Testis (tissue), 3 donors: Measurements from ENCODE around the gene FDXR. TPM values are rescaled to one million over a fixed set of nuclear protein-coding genes. Genes with fewer than 3 reads are reported as not detected.

Source experiments
- DNase-seq: peaks from one replicate; pipeline ENCODE4 v3.0.0-alpha.2; 2019
- H3K27ac ChIP-seq, 2 donors: fragments of 200-600 bp; sonication (generic); one replicate each; pipeline ENCODE4 v1.5.1; 2019
- H3K27me3 ChIP-seq: fragments of 200-600 bp; sonication (generic); one replicate; pipeline ENCODE4 v1.5.1; 2019
- H3K36me3 ChIP-seq: fragments of 200-600 bp; sonication (generic); one replicate; pipeline ENCODE4 v1.5.1; 2017; ENCODE audit warnings: low read depth; ENCODE audit errors: missing control alignments
- H3K4me1 ChIP-seq: fragments of 200-600 bp; sonication (generic); one replicate; pipeline ENCODE4 v1.5.1; 2019
- H3K4me3 ChIP-seq, 2 donors: fragments of 200-600 bp; sonication (generic); one replicate each; pipeline ENCODE4 v1.5.1; 2017 to 2019
- H3K9me3 ChIP-seq: fragments of 200-600 bp; sonication (generic); one replicate; pipeline ENCODE4 v1.5.1; 2017
- POLR2A ChIP-seq: fragments of 450-650 bp; IDR thresholded peaks from one replicate; pipeline ENCODE4 v1.6.1; 2017; ENCODE audit warnings: antibody characterized with exemption, mild to moderate bottlenecking, moderate library complexity
- WGBS, 2 donors: methylation state at CpG; one replicate each; pipeline ENCODE4 v1.1.5; 2018; 5-methylcytosine and 5-hydroxymethylcytosine counted together
- intact Hi-C: fragments of 100-400 bp; cut with DNase I; formaldehyde crosslinking; loops from one replicate; pipeline ENCODE4 v1.15.1; 2023; ENCODE audit warnings: low total_unique reads
- polyA plus RNA-seq: library from polyadenylated mRNA; stranded (reverse); fragments of 350-450 nt; fragmentation: Illumina TruSeq; extraction: RNeasy Lipid Tissue Mini Kit (QIAGEN cat#74804); gene quantifications from one replicate; pipeline ENCODE4 v1.2.3, GENCODE V29; 2014; ENCODE audit warnings: low read depth, low replicate concordance; ENCODE audit not compliant: insufficient read depth
- total RNA-seq, 2 donors: library from RNA; depleted of rRNA; stranded (reverse); fragments of >200 nt; gene quantifications; one replicate each; pipeline ENCODE4 v1.2.3, GENCODE V29; 2016
- TF ChIP-seq, protein P1 (sequence below), 3 experiments: fragments of 450-650 bp in 2 of 3; fragments of 200-600 bp in 1 of 3; sonication (generic) in 1 of 3; IDR thresholded peaks; one replicate each; pipeline ENCODE4 v1.5.1; 2016 to 2019; ENCODE audit warnings: antibody characterized with exemption in 3 of 3, mild to moderate bottlenecking in 2 of 3, moderate library complexity in 1 of 3

FDXR gene
- total and polyA plus RNA-seq, 3 donors from 2014 or later = 97.1 to 216 (median 204) TPM

DNA sequence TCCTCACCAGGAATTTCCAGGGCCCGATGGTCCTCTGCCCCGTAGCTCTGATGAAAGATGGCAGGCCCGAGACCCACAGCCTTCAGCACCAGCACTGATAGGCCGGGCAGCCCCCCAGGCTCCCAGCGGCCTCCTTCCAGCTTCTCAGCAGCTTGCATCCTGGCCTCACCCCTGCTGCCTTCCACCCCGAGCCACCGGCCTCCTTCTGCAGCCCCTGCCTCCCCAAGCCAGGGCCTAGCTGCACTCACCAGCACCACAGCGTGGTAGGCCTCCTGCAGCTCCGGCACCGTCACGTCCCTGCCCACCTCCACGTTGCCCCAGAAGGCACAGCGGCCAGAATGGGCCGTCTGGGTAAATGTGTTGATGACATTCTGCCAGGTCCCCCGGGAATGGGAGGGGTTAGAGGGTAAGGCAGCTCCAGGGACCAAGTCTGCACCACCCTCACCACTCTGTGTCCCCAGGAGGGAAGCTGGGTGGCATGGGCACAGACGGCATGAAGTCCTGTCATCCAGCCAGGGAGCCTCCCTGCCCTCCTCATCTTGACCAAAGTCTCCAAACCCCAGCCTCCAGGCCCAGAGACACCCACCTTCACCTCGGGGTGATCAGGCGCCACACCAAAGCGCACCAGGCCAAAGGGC is 6.5 kb downstream of the FDXR start:
- TF ChIP-seq POLR2A = no peak
- TF ChIP-seq, protein P1, sequence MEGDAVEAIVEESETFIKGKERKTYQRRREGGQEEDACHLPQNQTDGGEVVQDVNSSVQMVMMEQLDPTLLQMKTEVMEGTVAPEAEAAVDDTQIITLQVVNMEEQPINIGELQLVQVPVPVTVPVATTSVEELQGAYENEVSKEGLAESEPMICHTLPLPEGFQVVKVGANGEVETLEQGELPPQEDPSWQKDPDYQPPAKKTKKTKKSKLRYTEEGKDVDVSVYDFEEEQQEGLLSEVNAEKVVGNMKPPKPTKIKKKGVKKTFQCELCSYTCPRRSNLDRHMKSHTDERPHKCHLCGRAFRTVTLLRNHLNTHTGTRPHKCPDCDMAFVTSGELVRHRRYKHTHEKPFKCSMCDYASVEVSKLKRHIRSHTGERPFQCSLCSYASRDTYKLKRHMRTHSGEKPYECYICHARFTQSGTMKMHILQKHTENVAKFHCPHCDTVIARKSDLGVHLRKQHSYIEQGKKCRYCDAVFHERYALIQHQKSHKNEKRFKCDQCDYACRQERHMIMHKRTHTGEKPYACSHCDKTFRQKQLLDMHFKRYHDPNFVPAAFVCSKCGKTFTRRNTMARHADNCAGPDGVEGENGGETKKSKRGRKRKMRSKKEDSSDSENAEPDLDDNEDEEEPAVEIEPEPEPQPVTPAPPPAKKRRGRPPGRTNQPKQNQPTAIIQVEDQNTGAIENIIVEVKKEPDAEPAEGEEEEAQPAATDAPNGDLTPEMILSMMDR (IDR thresholded peaks at IDR 0.05) = no peak
- Histone ChIP-seq H3K4me3 (no peak overlapping the region), H3K27me3 (no peaks in the 10 kb centered on the region), H3K27ac (no peak overlapping the region), H3K36me3 (no peaks in the 10 kb centered on the region), H3K9me3 (no peaks in the 10 kb centered on the region), H3K4me1 (peaks cover 38% of the 10 kb centered on the region)
- DNase-seq = no peak
- intact Hi-C loops = no loop called here
- WGBS, 2 donors = 70 to 85% methylated on average over 15 to 19 of the region's 19 CpGs

- peaks cover 39% of the 10 kb centered on the region for H3K4me1 ChIP-seq
- no peak overlapping the region for H3K27ac ChIP-seq
- no peaks in the 10 kb centered on the region for H3K36me3 ChIP-seq
- peak; percentile 43 for DNase-seq
- H3K9me3 ChIP-seq = no peaks in the 10 kb centered on the region
- intact Hi-C loops = no loop called here
- no peaks in the 10 kb centered on the region for H3K27me3 ChIP-seq
- H3K4me3 ChIP-seq = no peak overlapping the region
- TF ChIP-seq, protein P1 (IDR thresholded peaks at IDR 0.05) = no peak
- no peak for TF ChIP-seq POLR2A
- WGBS, 2 donors = 53 to 68% methylated on average over 15 to 19 of the region's 19 CpGs
Measured at GRCh38 chr17:74865504-74866197, 7.1 kb downstream of the FDXR start.

DNA sequence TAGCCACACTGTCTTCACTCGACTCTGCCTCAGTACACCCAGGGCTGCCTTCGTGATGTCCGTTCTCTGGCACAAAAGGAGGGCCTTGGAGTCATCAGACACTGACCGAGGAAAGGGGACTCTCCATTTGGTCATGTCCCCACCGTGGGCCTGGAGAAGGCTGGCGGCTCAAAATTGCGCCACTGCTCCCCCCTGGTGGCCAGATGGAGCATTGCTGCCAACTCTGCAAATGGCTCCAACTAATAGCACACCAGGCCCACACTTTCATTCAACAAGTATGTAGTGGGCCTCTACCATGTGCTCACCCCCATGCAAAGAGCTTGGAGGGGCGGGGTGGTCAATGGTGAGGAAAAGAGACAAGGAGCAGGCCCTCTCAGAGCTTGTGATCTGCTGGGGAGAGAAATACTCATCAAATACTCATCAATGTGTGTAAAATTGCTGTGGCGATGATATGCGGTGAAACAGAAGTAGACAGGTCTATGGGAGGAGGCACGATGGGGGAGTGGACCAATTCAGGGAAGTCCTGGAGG is 7.9 kb downstream of the FDXR start:
- H3K36me3 ChIP-seq = no peaks in the 10 kb centered on the region
- peak; percentile 85 for DNase-seq
- H3K9me3 ChIP-seq = no peaks in the 10 kb centered on the region
- intact Hi-C loops = loop anchor here (5.0 kb wide), 1 partner anchor 68 kb away; no protein-coding TSS in a partner anchor
- no peak overlapping the region for H3K27ac ChIP-seq
- TF ChIP-seq, protein P1 (IDR thresholded peaks at IDR 0.05) = peak; percentile 94 to 97 (median 97)
- TF ChIP-seq POLR2A = no peak
- H3K4me1 ChIP-seq = peaks cover 39% of the 10 kb centered on the region
- H3K4me3 ChIP-seq = no peak overlapping the region
- H3K27me3 ChIP-seq = no peaks in the 10 kb centered on the region
- WGBS, 2 donors = 42 to 62% methylated on average over 4 to 11 of the region's 11 CpGs

DNA sequence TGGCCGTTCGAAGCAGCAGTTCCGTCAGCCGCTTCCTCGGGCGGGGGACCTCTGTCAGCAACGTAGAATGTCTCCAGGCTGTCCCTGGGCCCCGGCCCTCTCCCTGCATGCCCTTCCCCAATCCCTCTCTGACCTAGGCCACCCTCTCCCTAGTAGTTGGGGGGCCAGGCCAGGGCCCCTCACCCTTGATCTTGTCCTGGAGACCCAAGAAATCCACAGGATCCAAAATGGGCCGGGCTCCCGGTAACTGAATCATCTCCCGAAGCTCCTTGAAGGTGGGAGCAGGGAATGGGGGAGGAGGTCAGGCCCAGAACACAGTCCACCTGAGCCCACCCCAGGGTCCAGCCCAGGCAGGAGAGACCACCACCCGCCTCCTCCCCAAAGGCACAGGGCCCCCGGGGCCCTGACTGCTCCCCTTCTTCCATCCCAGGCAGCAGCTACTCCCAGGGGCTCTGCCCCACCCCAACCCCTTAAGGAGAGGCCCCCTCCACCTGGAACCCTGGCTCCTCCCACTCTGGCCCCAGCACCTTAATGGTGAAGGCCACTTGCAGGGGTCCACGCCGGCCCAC is 8.4 kb downstream of the FDXR start:
- intact Hi-C loops = loop anchor here (5.0 kb wide), 1 partner anchor 67 kb away; no protein-coding TSS in a partner anchor
- 84 to 92% methylated on average over 4 to 15 of the region's 15 CpGs for WGBS, 2 donors
- Histone ChIP-seq H3K27me3 (no peaks in the 10 kb centered on the region), H3K36me3 (no peaks in the 10 kb centered on the region), H3K4me3 (no peak overlapping the region), H3K27ac (no peak overlapping the region), H3K9me3 (no peaks in the 10 kb centered on the region), H3K4me1 (peaks cover 34% of the 10 kb centered on the region)
- no peak for DNase-seq
- TF ChIP-seq, protein P1 (IDR thresholded peaks at IDR 0.05) = no peak
- TF ChIP-seq POLR2A = no peak
